Right atrium auricular region (tissue), 2 donors: ENCODE data around the gene TM2D3. TPM values are rescaled to one million over a fixed set of nuclear protein-coding genes. Genes with fewer than 3 reads are reported as not detected.

ENCODE experiments used
- DNase-seq: peaks from one replicate; pipeline ENCODE4 v3.0.0-alpha.2; 2019; ENCODE audit warnings: low spot score
- H3K27ac ChIP-seq, 2 donors: fragments of 200-600 bp; sonication (generic); 1 replicate in 1 of 2; 2 replicates in 1 of 2; pipeline ENCODE4 v1.5.1; 2016 to 2019
- H3K27me3 ChIP-seq, 2 donors: fragments of 200-600 bp; sonication (generic); one replicate each; pipeline versions ENCODE4 v1.5.1 to v1.6.0; 2017 to 2019
- H3K36me3 ChIP-seq: fragments of 200-600 bp; sonication (generic); one replicate; pipeline ENCODE4 v1.5.1; 2016
- H3K4me1 ChIP-seq, 2 donors: fragments of 200-600 bp; sonication (generic); one replicate each; pipeline versions ENCODE4 v1.5.1 to v1.6.0; 2017 to 2019
- H3K4me3 ChIP-seq, 2 donors: fragments of 200-600 bp; sonication (generic); 1 replicate in 1 of 2; 2 replicates in 1 of 2; pipeline ENCODE4 v1.5.1; 2017 to 2019; ENCODE audit warnings: mild to moderate bottlenecking in 1 of 2, moderate library complexity in 1 of 2
- H3K9me3 ChIP-seq, 2 donors: fragments of 200-600 bp; sonication (generic); one replicate each; pipeline ENCODE4 v1.5.1; 2019
- CTCF ChIP-seq, 2 donors: fragments of 200-600 bp; sonication (generic); IDR thresholded peaks; one replicate each; pipeline ENCODE4 v1.5.1; 2019; ENCODE audit warnings: antibody characterized with exemption in 2 of 2
- total RNA-seq, 2 donors: library from RNA; depleted of rRNA; stranded (reverse); fragments of >200 nt; gene quantifications; one replicate each; pipeline ENCODE4 v1.1.0, GENCODE V29; 2016

Gene TM2D3
- total RNA-seq, 2 donors from 2014 or later = 36.0 to 53.4 TPM

- Histone ChIP-seq H3K9me3 (no peaks in the 10 kb centered on the region), H3K36me3 (no peaks in the 10 kb centered on the region), H3K4me1 (peaks cover 0 to 49% of the 10 kb centered on the region in 2 donors), H3K27me3 (no peaks in the 10 kb centered on the region), H3K27ac (no peak overlapping the region), H3K4me3 (no peak overlapping the region)
- DNase-seq = no peak
- TF ChIP-seq CTCF (IDR thresholded peaks at IDR 0.05) = no peak
Measured at GRCh38 chr15:101612676-101613075, 39.5 kb downstream of the TM2D3 start.

GRCh38 chr15:101611580-101612299, 40.4 kb downstream of the TM2D3 start:
- Histone ChIP-seq H3K4me3 (no peak overlapping the region), H3K27me3 (no peaks in the 10 kb centered on the region), H3K27ac (no peak overlapping the region), H3K9me3 (no peaks in the 10 kb centered on the region), H3K36me3 (no peaks in the 10 kb centered on the region), H3K4me1 (peaks cover 0 to 41% of the 10 kb centered on the region in 2 donors)
- TF ChIP-seq CTCF (IDR thresholded peaks at IDR 0.05) = no peak
- no peak for DNase-seq

DNA sequence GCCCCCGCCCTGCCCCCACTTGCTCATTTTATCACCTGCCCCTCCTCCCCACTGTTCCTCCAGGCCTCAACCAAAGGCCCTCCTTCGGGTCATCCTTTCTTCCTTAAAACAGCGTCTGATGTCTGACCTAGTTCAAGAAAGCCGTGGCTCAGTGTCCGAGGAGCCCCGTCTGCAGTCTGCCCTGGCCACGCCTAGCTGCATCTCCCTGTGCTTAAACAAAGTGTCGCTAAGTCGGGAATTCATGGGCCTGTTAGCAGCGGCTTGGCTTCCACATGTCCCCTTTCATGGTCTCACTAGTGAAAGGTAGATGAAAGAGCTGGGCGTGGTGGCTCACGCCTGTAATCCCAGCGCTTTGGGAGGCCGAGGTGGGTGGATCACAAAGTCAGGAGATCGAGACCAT, 41.2 kb downstream of the TM2D3 start:
- no peaks in the 10 kb centered on the region for H3K36me3 ChIP-seq
- H3K4me3 ChIP-seq = no peak overlapping the region
- H3K4me1 ChIP-seq = peaks cover 0 to 35% of the 10 kb centered on the region in 2 donors
- H3K27ac ChIP-seq = no peak overlapping the region
- DNase-seq = no peak
- H3K27me3 ChIP-seq = no peaks in the 10 kb centered on the region
- no peaks in the 10 kb centered on the region for H3K9me3 ChIP-seq
- TF ChIP-seq CTCF (IDR thresholded peaks at IDR 0.05) = no peak

- DNase-seq = no peak
- no peaks in the 10 kb centered on the region for H3K27me3 ChIP-seq
- TF ChIP-seq CTCF (IDR thresholded peaks at IDR 0.05) = no peak
- no peaks in the 10 kb centered on the region for H3K36me3 ChIP-seq
- H3K4me3 ChIP-seq = no peak overlapping the region
- no peaks in the 10 kb centered on the region for H3K9me3 ChIP-seq
- peaks cover 0 to 31% of the 10 kb centered on the region in 2 donors for H3K4me1 ChIP-seq
- no peak overlapping the region for H3K27ac ChIP-seq
Measured at GRCh38 chr15:101610611-101611000, 41.6 kb downstream of the TM2D3 start.

DNA sequence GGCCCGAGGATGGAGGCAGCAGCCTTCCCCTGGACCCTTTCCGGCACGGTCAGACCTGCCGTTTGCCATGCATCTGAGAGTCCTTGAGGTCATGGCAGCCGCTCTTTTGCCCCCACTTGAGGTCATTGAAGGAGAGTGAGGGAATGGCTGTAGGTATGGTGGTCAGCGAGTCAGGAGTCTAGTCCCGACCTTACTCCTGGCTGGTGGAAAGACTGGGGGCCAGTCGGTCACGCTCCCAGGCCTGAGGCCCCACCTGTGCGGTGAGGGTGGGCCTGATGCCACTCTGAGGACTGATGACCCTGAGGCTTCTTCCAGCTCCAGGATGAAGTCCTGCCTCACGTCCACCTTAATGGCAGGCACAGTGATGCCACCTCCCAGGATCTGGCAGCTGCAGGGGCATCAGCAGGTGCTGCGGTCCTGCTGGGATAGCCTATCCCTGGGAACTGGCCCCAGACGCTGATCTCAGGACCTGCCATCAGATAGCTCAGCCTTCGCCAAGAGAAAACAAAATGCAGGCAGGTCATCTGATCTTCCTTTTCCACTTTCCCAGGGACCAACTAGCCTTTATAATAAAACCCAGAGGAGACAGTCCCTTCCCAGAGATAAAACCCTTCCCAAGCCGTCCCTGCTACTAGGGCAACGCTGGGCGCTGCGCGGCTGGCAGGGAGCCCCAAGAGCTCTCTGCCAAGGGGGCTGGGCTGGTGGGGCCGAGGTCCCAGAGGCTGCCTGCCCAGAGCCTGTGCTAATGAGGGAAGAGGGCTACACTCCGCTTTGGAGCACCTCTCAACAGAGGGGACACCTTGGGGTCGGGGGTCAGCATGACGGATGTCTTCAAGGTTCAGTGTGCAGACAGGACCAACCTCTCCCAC, 42.2 kb downstream of the TM2D3 start:
- Histone ChIP-seq H3K9me3 (no peaks in the 10 kb centered on the region), H3K4me1 (peaks cover 0 to 25% of the 10 kb centered on the region in 2 donors), H3K27me3 (no peaks in the 10 kb centered on the region), H3K27ac (no peak overlapping the region), H3K36me3 (no peaks in the 10 kb centered on the region), H3K4me3 (no peak overlapping the region)
- DNase-seq = no peak
- TF ChIP-seq CTCF (IDR thresholded peaks at IDR 0.05) = no peak
